Mucosa of descending colon (tissue), 3 donors: ENCODE results near the gene CEP128. TPM values are rescaled to one million over a fixed set of nuclear protein-coding genes. Genes with fewer than 3 reads are reported as not detected.
"Not testable (repeated sequence)": the region's sequence is repeated elsewhere in the genome, so short reads cannot be mapped to it uniquely, and the experiment has no call there.

Experiments
- ATAC-seq: fragments of 200-7000 bp; cut with Tn5 transposase; one replicate; pipeline ENCODE4 v1.9.1; 2020; ENCODE audit warnings: mild to moderate bottlenecking, moderate library complexity
- DNase-seq, 3 donors: peaks; one replicate each; pipeline ENCODE4 v3.0.0-alpha.2; 2020
- H3K36me3 ChIP-seq: fragments of 200-600 bp; one replicate; pipeline ENCODE4 v1.8.0; 2021; ENCODE audit warnings: low read depth, mild to moderate bottlenecking
- H3K4me1 ChIP-seq: fragments of 200-600 bp; one replicate; pipeline ENCODE4 v1.8.0; 2021; ENCODE audit warnings: low read depth, mild to moderate bottlenecking
- H3K4me3 ChIP-seq: fragments of 200-600 bp; one replicate; pipeline ENCODE4 v1.8.0; 2021; ENCODE audit warnings: mild to moderate bottlenecking
- H3K9me3 ChIP-seq: fragments of 200-600 bp; one replicate; pipeline ENCODE4 v1.8.0; 2021; ENCODE audit warnings: mild to moderate bottlenecking
- CTCF ChIP-seq: fragments of 200-600 bp; IDR thresholded peaks from one replicate; pipeline ENCODE4 v1.8.0; 2022; ENCODE audit warnings: antibody characterized with exemption, mild to moderate bottlenecking
- intact Hi-C, 2 donors: fragments of 100-400 bp; cut with DNase I in 1 of 2; cut with micrococcal nuclease in 1 of 2; formaldehyde crosslinking; loops; one replicate each; pipeline versions ENCODE4 v1.11.0 to v1.11.1; 2022; cut with DNase I, micrococcal nuclease
- total RNA-seq, 3 donors: library from RNA; stranded (reverse); fragmentation: NEBNext Ultra II Directional in 2 of 3; extraction: Animal tissue kit (Norgen Biotek cat#: 25700) in 2 of 3; gene quantifications; one replicate each; pipeline versions ENCODE4 v1.2.1 to v1.2.4, GENCODE V29; 2021 to 2023
- donor health status: DM: no; HTN: no; CAD: no; lungs with moderate emphysema.
- donor health status: DM: no; HTN: no; CAD: no.
- donor health status: DM: no; HTN: yes; CAD: no.

CEP128 gene
- total RNA-seq, 3 donors from 2014 or later = 5.0 to 10.0 (median 9.3) TPM

- no peak for TF ChIP-seq CTCF
- no peaks in the 10 kb centered on the region for H3K36me3 ChIP-seq
- H3K4me1 ChIP-seq = no peaks in the 10 kb centered on the region
- no peak for ATAC-seq
- no peak overlapping the region for H3K4me3 ChIP-seq
- no peaks in the 10 kb centered on the region for H3K9me3 ChIP-seq
- intact Hi-C loops = no loop called here
- no peak for DNase-seq
These were observed 14.2 kb downstream of the CEP128 start for GRCh38 chr14:80927083-80927989.

DNA sequence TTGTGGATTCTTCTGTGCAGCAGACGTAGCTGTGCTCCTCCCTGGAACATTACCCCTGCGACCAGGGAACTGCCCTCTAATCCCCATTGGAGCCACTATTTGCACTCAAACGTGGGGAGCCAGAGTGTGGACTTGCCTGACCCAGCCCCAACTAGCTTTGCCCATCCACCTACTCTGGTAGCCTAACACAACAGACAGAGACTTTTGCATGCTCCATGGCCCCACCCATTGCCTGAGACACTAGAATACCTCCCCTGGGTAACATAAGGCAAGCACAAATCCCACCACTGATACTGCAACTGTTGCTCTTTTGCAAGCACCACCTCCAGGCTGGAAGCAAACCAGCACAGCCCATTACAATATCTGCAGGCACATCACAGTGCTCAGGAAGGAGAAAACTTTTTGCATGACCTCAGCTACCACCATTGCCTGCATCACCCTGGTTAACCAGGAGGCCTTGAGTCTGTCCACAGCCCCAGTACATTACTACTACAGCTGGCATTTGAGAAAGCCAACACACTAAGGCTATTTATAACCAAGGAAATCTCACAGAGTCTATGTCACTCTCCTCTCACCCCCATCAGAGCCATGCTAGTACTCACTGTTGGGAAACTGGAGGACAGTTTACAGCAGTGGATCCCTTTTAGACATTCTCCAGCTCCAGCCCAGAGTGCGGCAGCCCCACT lies 15.0 kb downstream of the CEP128 start:
- no peak overlapping the region for H3K4me3 ChIP-seq
- no peaks in the 10 kb centered on the region for H3K36me3 ChIP-seq
- no peaks in the 10 kb centered on the region for H3K9me3 ChIP-seq
- intact Hi-C loops = no loop called here
- no peak for ATAC-seq
- no peaks in the 10 kb centered on the region for H3K4me1 ChIP-seq
- TF ChIP-seq CTCF = no peak
- no peak for DNase-seq

- no peaks in the 10 kb centered on the region for H3K36me3 ChIP-seq
- no peak for ATAC-seq
- no peaks in the 10 kb centered on the region for H3K9me3 ChIP-seq
- no peak overlapping the region for H3K4me3 ChIP-seq
- intact Hi-C loops = no loop called here
- DNase-seq = no peak
- no peak for TF ChIP-seq CTCF
- H3K4me1 ChIP-seq = no peaks in the 10 kb centered on the region
These were observed 17.0 kb downstream of the CEP128 start for GRCh38 chr14:80924365-80925103.

DNA sequence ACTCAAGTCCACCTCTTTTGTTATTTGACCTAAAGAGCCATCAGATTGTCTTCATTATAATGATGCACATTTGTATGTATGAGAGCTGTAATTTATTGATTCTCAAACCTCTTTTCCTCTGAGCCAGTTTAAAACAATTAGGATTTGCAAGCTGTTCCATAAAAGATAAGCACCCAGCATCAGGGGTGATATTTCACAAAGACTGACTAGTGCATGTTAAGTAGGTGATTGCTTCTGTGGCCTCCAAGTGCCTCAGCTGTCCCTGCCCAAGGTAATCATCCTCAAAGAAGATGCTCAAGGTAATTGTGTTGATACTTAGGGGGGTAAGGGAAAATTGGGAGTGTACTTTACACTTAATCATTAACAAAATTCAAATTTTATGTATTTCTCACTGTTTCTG lies 18.2 kb downstream of the CEP128 start:
- H3K4me1 ChIP-seq = no peaks in the 10 kb centered on the region
- TF ChIP-seq CTCF = no peak
- intact Hi-C loops = no loop called here

GRCh38 chr14:80919622-80920021 lies 21.9 kb downstream of the CEP128 start:
- no peaks in the 10 kb centered on the region for H3K4me1 ChIP-seq
- no peak for DNase-seq
- intact Hi-C loops = no loop called here
- H3K4me3 ChIP-seq = no peak overlapping the region
- no peaks in the 10 kb centered on the region for H3K36me3 ChIP-seq
- no peaks in the 10 kb centered on the region for H3K9me3 ChIP-seq
- no peak for TF ChIP-seq CTCF
- no peak for ATAC-seq

More for the DNA sequence above, 18.2 kb downstream of the CEP128 start:
- H3K9me3 ChIP-seq = no peaks in the 10 kb centered on the region
- no peaks in the 10 kb centered on the region for H3K36me3 ChIP-seq
- ATAC-seq (no peak), DNase-seq (no peak)
- no peak overlapping the region for H3K4me3 ChIP-seq

DNA sequence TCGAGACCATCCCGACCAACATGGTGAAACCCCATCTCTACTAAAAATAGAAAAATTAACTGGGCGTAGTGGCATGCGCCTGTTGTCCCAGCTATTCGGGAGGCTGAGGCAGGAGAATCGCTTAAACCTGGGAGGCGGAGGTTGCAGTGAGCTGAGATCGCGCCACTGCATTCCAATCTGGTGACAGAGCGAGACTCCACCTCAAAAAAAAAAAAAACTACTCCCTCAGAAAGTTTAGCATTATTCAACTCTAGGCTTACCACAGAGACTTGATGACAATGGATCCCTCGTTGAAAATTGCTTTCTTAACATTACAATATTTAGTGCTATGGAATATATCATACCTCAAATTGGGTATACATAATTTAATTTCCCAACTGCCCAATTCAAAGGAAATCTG lies 29.5 kb downstream of the CEP128 start:
- not testable (repeated sequence) for H3K4me1 ChIP-seq, ATAC-seq, H3K36me3 ChIP-seq

More for the DNA sequence above, 29.5 kb downstream of the CEP128 start:
- H3K4me3 ChIP-seq, H3K9me3 ChIP-seq, intact Hi-C loops, DNase-seq: not testable (repeated sequence)
